OCI-LY1 (cell line): Measurements from ENCODE around the gene CEP95.

Experiments used
- H2AFZ ChIP-seq: fragments of 200-600 bp; sonication (generic), shearing (Covaris generic); 2 replicates; pipeline ENCODE4 v1.6.0; 2014; ENCODE audit warnings: antibody characterized with exemption, mild to moderate bottlenecking, low read length
- H3F3A ChIP-seq: fragments of 200-600 bp; sonication (generic), shearing (Covaris generic); 2 replicates; pipeline ENCODE4 v1.6.0; 2014; ENCODE audit warnings: mild to moderate bottlenecking, antibody characterized with exemption, low read length, moderate library complexity; ENCODE audit not compliant: insufficient read depth
- H3K27ac ChIP-seq: fragments of 200-600 bp; sonication (generic); 2 replicates; pipeline ENCODE4 v1.5.1; 2014; ENCODE audit warnings: low read length, mixed run types, mild to moderate bottlenecking, low read depth; ENCODE audit not compliant: poor library complexity, severe bottlenecking
- H3K27me3 ChIP-seq: fragments of 200-600 bp; sonication (generic); 2 replicates; pipeline ENCODE4 v1.6.0; 2014; ENCODE audit warnings: antibody characterized with exemption, mild to moderate bottlenecking, low read length, moderate library complexity; ENCODE audit not compliant: insufficient read depth
- H3K36me3 ChIP-seq: fragments of 200-600 bp; sonication (generic); 2 replicates; pipeline ENCODE4 v1.6.1; 2014; ENCODE audit warnings: mild to moderate bottlenecking, antibody characterized with exemption, low read length, moderate library complexity, mixed read lengths; ENCODE audit not compliant: insufficient read depth
- H3K4me1 ChIP-seq: fragments of 200-600 bp; sonication (generic); 2 replicates; pipeline ENCODE4 v1.5.1; 2014; ENCODE audit warnings: mild to moderate bottlenecking, low read length, moderate library complexity; ENCODE audit not compliant: insufficient read depth, severe bottlenecking
- H3K4me2 ChIP-seq: fragments of 200-600 bp; sonication (generic), shearing (Covaris generic); 2 replicates; pipeline ENCODE4 v1.6.1; 2014; ENCODE audit warnings: low read length
- H3K4me3 ChIP-seq: fragments of 200-600 bp; sonication (generic); 2 replicates; pipeline ENCODE4 v1.5.1; 2014; ENCODE audit warnings: low read length, low read depth, mild to moderate bottlenecking, mixed read lengths; ENCODE audit not compliant: poor library complexity, severe bottlenecking
- H3K79me2 ChIP-seq: fragments of 200-600 bp; shearing (Covaris generic); 2 replicates; pipeline ENCODE4 v1.6.1; 2016; ENCODE audit warnings: mixed run types, low read length, mixed read lengths; ENCODE audit not compliant: insufficient read depth
- H3K9ac ChIP-seq: fragments of 200-600 bp; sonication (generic), shearing (Covaris generic); 2 replicates; pipeline ENCODE4 v1.6.1; 2014; ENCODE audit warnings: mild to moderate bottlenecking, low read length, mixed read lengths
- H3K9me2 ChIP-seq: fragments of 200-600 bp; sonication (generic), shearing (Covaris generic); 2 replicates; pipeline ENCODE4 v1.6.1; 2014; ENCODE audit warnings: low read depth, mild to moderate bottlenecking, low read length, mixed read lengths
- H3K9me3 ChIP-seq: fragments of 200-600 bp; shearing (Covaris generic); 2 replicates; pipeline ENCODE4 v1.6.1; 2014; ENCODE audit warnings: low read length, mixed read lengths
- H4K20me1 ChIP-seq: fragments of 200-600 bp; sonication (generic), shearing (Covaris generic); 2 replicates; pipeline ENCODE4 v1.6.0; 2016; ENCODE audit warnings: mild to moderate bottlenecking, low read length; ENCODE audit not compliant: insufficient read depth
- EZH2 ChIP-seq: fragments of 200-600 bp; sonication (generic), shearing (Covaris generic); IDR thresholded peaks from 2 replicates; pipeline ENCODE4 v1.8.0; 2017; ENCODE audit warnings: borderline replicate concordance, mixed run types, mild to moderate bottlenecking, antibody characterized with exemption, low read length, moderate library complexity, mixed read lengths
- TF ChIP-seq, protein P1 (sequence below): fragments of 200-600 bp; sonication (generic), shearing (Covaris generic); IDR thresholded peaks from 2 replicates; pipeline ENCODE4 v1.5.1; 2017; ENCODE audit warnings: mild to moderate bottlenecking, antibody characterized with exemption, low read length, moderate library complexity, mixed read lengths

The CEP95 gene

GRCh38 chr17:64529221-64529620 lies 22.4 kb downstream of the CEP95 start:
- Histone ChIP-seq H2AFZ (no peak overlapping the region), H3F3A (no peaks in the 10 kb centered on the region), H3K4me1 (no peaks in the 10 kb centered on the region), H3K4me3 (no peak overlapping the region), H3K9ac (no peak overlapping the region), H3K36me3 (peaks cover 89% of the 10 kb centered on the region), H3K9me2 (no peaks in the 10 kb centered on the region), H3K27me3 (no peaks in the 10 kb centered on the region), H3K4me2 (no peak overlapping the region), H3K9me3 (no peaks in the 10 kb centered on the region), H4K20me1 (no peaks in the 10 kb centered on the region), H3K79me2 (no peaks in the 10 kb centered on the region), H3K27ac (no peak overlapping the region)
- TF ChIP-seq EZH2, result no peak
- TF ChIP-seq, protein P1, sequence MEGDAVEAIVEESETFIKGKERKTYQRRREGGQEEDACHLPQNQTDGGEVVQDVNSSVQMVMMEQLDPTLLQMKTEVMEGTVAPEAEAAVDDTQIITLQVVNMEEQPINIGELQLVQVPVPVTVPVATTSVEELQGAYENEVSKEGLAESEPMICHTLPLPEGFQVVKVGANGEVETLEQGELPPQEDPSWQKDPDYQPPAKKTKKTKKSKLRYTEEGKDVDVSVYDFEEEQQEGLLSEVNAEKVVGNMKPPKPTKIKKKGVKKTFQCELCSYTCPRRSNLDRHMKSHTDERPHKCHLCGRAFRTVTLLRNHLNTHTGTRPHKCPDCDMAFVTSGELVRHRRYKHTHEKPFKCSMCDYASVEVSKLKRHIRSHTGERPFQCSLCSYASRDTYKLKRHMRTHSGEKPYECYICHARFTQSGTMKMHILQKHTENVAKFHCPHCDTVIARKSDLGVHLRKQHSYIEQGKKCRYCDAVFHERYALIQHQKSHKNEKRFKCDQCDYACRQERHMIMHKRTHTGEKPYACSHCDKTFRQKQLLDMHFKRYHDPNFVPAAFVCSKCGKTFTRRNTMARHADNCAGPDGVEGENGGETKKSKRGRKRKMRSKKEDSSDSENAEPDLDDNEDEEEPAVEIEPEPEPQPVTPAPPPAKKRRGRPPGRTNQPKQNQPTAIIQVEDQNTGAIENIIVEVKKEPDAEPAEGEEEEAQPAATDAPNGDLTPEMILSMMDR, result no peak

DNA sequence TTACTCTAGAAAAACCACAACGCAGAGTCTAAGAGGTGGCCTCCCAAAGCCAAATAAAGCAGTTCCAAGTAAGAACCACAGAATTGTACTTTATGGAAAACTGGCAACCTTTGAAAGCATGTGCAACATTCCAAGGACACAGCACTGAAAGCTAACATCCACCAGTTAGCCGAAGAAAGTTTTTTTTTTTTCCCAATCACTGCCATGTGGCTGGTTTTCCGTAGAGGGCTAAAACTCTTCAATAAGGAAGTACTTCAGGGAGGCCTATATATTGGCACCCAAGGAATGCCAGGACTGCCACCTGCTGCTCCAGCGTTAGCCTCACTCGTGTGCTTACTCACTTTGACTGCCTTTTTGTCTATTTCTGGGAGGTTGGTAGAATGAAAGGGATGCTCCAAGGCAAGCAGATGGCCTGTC lies 25.2 kb downstream of the CEP95 start:
- no peak for TF ChIP-seq EZH2
- no peak overlapping the region for H3K4me2 ChIP-seq
- no peak overlapping the region for H3K9ac ChIP-seq
- no peaks in the 10 kb centered on the region for H3K4me1 ChIP-seq
- H3K9me3 ChIP-seq, result no peaks in the 10 kb centered on the region
- no peaks in the 10 kb centered on the region for H3K79me2 ChIP-seq
- H4K20me1 ChIP-seq, result no peaks in the 10 kb centered on the region
- peaks cover 93% of the 10 kb centered on the region for H3K36me3 ChIP-seq
- H3K27ac ChIP-seq, result no peak overlapping the region
- no peaks in the 10 kb centered on the region for H3F3A ChIP-seq
- no peak overlapping the region for H3K4me3 ChIP-seq
- no peaks in the 10 kb centered on the region for H3K9me2 ChIP-seq
- no peaks in the 10 kb centered on the region for H3K27me3 ChIP-seq
- no peak overlapping the region for H2AFZ ChIP-seq

DNA sequence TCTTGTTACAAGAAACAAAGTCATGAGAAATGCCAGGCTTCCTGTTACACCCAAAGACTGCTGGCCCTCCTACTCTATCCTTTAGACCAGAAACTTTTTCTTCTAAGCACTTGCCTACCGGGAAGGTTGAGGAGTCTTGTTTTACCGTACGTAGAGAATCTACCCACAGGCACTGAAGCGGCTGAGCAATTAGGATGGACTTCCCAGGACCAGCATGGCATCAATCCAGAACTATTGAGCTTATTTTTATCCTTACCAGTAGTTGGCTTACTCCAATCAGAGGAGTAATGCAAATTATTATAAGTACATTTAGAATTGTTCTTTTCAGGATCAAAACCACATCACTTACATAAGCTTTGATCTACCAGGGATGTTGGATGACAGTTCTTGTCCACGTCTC lies 25.6 kb downstream of the CEP95 start:
- H3K27ac ChIP-seq, result no peak overlapping the region
- no peak overlapping the region for H3K9ac ChIP-seq
- peaks cover 96% of the 10 kb centered on the region for H3K36me3 ChIP-seq

GRCh38 chr17:64533784-64534183 lies 27.0 kb downstream of the CEP95 start:
- Histone ChIP-seq H3K4me2 (no peak overlapping the region), H3K36me3 (peaks cover 95% of the 10 kb centered on the region), H4K20me1 (no peaks in the 10 kb centered on the region), H3K4me1 (no peaks in the 10 kb centered on the region), H3K27me3 (no peaks in the 10 kb centered on the region), H3K9ac (no peak overlapping the region), H3K4me3 (no peak overlapping the region), H3F3A (no peaks in the 10 kb centered on the region), H3K27ac (no peak overlapping the region), H2AFZ (no peak overlapping the region), H3K79me2 (no peaks in the 10 kb centered on the region), H3K9me2 (no peaks in the 10 kb centered on the region), H3K9me3 (no peaks in the 10 kb centered on the region)
- TF ChIP-seq, protein P1, result no peak
- no peak for TF ChIP-seq EZH2

More for the DNA sequence above, 25.6 kb downstream of the CEP95 start:
- no peaks in the 10 kb centered on the region for H3K4me1 ChIP-seq
- no peaks in the 10 kb centered on the region for H3K27me3 ChIP-seq
- no peak for TF ChIP-seq EZH2
- H4K20me1 ChIP-seq, result no peaks in the 10 kb centered on the region
- no peaks in the 10 kb centered on the region for H3K79me2 ChIP-seq
- H3K9me3 ChIP-seq, result no peaks in the 10 kb centered on the region
- no peak overlapping the region for H2AFZ ChIP-seq
- H3K4me2 ChIP-seq, result no peak overlapping the region
- H3K4me3 ChIP-seq, result no peak overlapping the region
- H3K9me2 ChIP-seq, result no peaks in the 10 kb centered on the region
- H3F3A ChIP-seq, result no peaks in the 10 kb centered on the region
